ENCODE measurements around the gene MIGA1.

The MIGA1 gene

GRCh38 chr1:77833521-77834100 lies 54.2 kb downstream of the MIGA1 start:
- DNase-seq (ENCODE audit: low spot score in 2 of 2) (no peak), ATAC-seq (replicated peaks; ENCODE audit: extremely low read depth, poor library complexity, severe bottlenecking) (no peak)
- Mint-ChIP-seq H3K27ac (ENCODE audit: low read depth) (no peak overlapping the region), H3K4me1 (peaks cover 5% of the 10 kb centered on the region), H3K27me3 (no peaks in the 10 kb centered on the region), H3K4me3 (no peak overlapping the region), H3K9me3 (no peaks in the 10 kb centered on the region), H3K36me3 (ENCODE audit: insufficient read depth) (peaks cover 17% of the 10 kb centered on the region)

GRCh38 chr1:77834771-77835334 lies 55.4 kb downstream of the MIGA1 start:
- Mint-ChIP-seq H3K27ac (ENCODE audit: low read depth) (no peak overlapping the region), H3K27me3 (no peaks in the 10 kb centered on the region), H3K9me3 (no peaks in the 10 kb centered on the region), H3K36me3 (ENCODE audit: insufficient read depth) (peaks cover 12% of the 10 kb centered on the region), H3K4me3 (no peak overlapping the region), H3K4me1 (peaks cover 5% of the 10 kb centered on the region)
- DNase-seq (ENCODE audit: low spot score in 2 of 2): no peak
- no peak for ATAC-seq (replicated peaks; ENCODE audit: extremely low read depth, poor library complexity, severe bottlenecking)

- ATAC-seq (replicated peaks; ENCODE audit: extremely low read depth, poor library complexity, severe bottlenecking): no peak
- no peak overlapping the region for H3K27ac Mint-ChIP-seq (ENCODE audit: low read depth)
- H3K9me3 Mint-ChIP-seq: no peaks in the 10 kb centered on the region
- no peak overlapping the region for H3K4me3 Mint-ChIP-seq
- no peaks in the 10 kb centered on the region for H3K4me1 Mint-ChIP-seq
- H3K36me3 Mint-ChIP-seq (ENCODE audit: insufficient read depth): peaks cover 18% of the 10 kb centered on the region
- no peaks in the 10 kb centered on the region for H3K27me3 Mint-ChIP-seq
- DNase-seq (ENCODE audit: low spot score in 2 of 2): no peak
These were observed 62.1 kb downstream of the MIGA1 start for GRCh38 chr1:77841574-77841973.

GRCh38 chr1:77845951-77846350 lies 66.5 kb downstream of the MIGA1 start:
- Mint-ChIP-seq H3K27ac (ENCODE audit: low read depth) (no peak overlapping the region), H3K9me3 (no peaks in the 10 kb centered on the region)
- ATAC-seq (replicated peaks; ENCODE audit: extremely low read depth, poor library complexity, severe bottlenecking): no peak

GRCh38 chr1:77846966-77847365 lies 67.5 kb downstream of the MIGA1 start:
- Mint-ChIP-seq H3K4me1 (no peaks in the 10 kb centered on the region), H3K27me3 (no peaks in the 10 kb centered on the region), H3K4me3 (no peak overlapping the region), H3K27ac (ENCODE audit: low read depth) (no peak overlapping the region), H3K36me3 (ENCODE audit: insufficient read depth) (peaks cover 18% of the 10 kb centered on the region), H3K9me3 (no peaks in the 10 kb centered on the region)
- DNase-seq (ENCODE audit: low spot score in 2 of 2) (no peak), ATAC-seq (replicated peaks; ENCODE audit: extremely low read depth, poor library complexity, severe bottlenecking) (no peak)

More at GRCh38 chr1:77845951-77846350, 66.5 kb downstream of the MIGA1 start:
- H3K4me1 Mint-ChIP-seq: no peaks in the 10 kb centered on the region
- no peaks in the 10 kb centered on the region for H3K27me3 Mint-ChIP-seq
- no peak overlapping the region for H3K4me3 Mint-ChIP-seq
- H3K36me3 Mint-ChIP-seq (ENCODE audit: insufficient read depth): peaks cover 20% of the 10 kb centered on the region
- no peak for DNase-seq (ENCODE audit: low spot score in 2 of 2)

GRCh38 chr1:77847621-77848080 lies 68.2 kb downstream of the MIGA1 start:
- H3K4me1 Mint-ChIP-seq: no peaks in the 10 kb centered on the region
- peaks cover 13% of the 10 kb centered on the region for H3K36me3 Mint-ChIP-seq (ENCODE audit: insufficient read depth)
- DNase-seq (ENCODE audit: low spot score in 2 of 2) (no peak), ATAC-seq (replicated peaks; ENCODE audit: extremely low read depth, poor library complexity, severe bottlenecking) (no peak)
- no peaks in the 10 kb centered on the region for H3K9me3 Mint-ChIP-seq
- no peaks in the 10 kb centered on the region for H3K27me3 Mint-ChIP-seq
- no peak overlapping the region for H3K27ac Mint-ChIP-seq (ENCODE audit: low read depth)
- H3K4me3 Mint-ChIP-seq: no peak overlapping the region

GRCh38 chr1:77850082-77850481 lies 70.6 kb downstream of the MIGA1 start:
- Mint-ChIP-seq H3K4me1 (peaks cover 18% of the 10 kb centered on the region), H3K27me3 (no peaks in the 10 kb centered on the region), H3K27ac (ENCODE audit: low read depth) (no peak overlapping the region), H3K4me3 (no peak overlapping the region), H3K9me3 (no peaks in the 10 kb centered on the region), H3K36me3 (ENCODE audit: insufficient read depth) (peaks cover 9% of the 10 kb centered on the region)
- ATAC-seq (replicated peaks; ENCODE audit: extremely low read depth, poor library complexity, severe bottlenecking): no peak
- DNase-seq (ENCODE audit: low spot score in 2 of 2): no peak

GRCh38 chr1:77857552-77857951 lies 78.1 kb downstream of the MIGA1 start:
- Mint-ChIP-seq H3K4me3 (no peak overlapping the region), H3K9me3 (peaks cover 9% of the 10 kb centered on the region), H3K27me3 (no peaks in the 10 kb centered on the region), H3K4me1 (peaks cover 35% of the 10 kb centered on the region), H3K36me3 (ENCODE audit: insufficient read depth) (peaks cover 21% of the 10 kb centered on the region), H3K27ac (ENCODE audit: low read depth) (no peak overlapping the region)
- ATAC-seq (replicated peaks; ENCODE audit: extremely low read depth, poor library complexity, severe bottlenecking) (no peak), DNase-seq (ENCODE audit: low spot score in 2 of 2) (no peak)

GRCh38 chr1:77858725-77859124 lies 79.3 kb downstream of the MIGA1 start:
- no peak for DNase-seq (ENCODE audit: low spot score in 2 of 2)
- no peak for ATAC-seq (replicated peaks; ENCODE audit: extremely low read depth, poor library complexity, severe bottlenecking)
- Mint-ChIP-seq H3K4me3 (no peak overlapping the region), H3K36me3 (ENCODE audit: insufficient read depth) (peaks cover 25% of the 10 kb centered on the region), H3K9me3 (peaks cover 9% of the 10 kb centered on the region), H3K27ac (ENCODE audit: low read depth) (no peak overlapping the region), H3K4me1 (peaks cover 30% of the 10 kb centered on the region), H3K27me3 (no peaks in the 10 kb centered on the region)

- H3K4me3 Mint-ChIP-seq: no peak overlapping the region
- H3K27ac Mint-ChIP-seq (ENCODE audit: low read depth): no peak overlapping the region
- no peak for DNase-seq (ENCODE audit: low spot score in 2 of 2)
- peaks cover 9% of the 10 kb centered on the region for H3K9me3 Mint-ChIP-seq
- H3K4me1 Mint-ChIP-seq: peaks cover 25% of the 10 kb centered on the region
- no peak for ATAC-seq (replicated peaks; ENCODE audit: extremely low read depth, poor library complexity, severe bottlenecking)
- peaks cover 28% of the 10 kb centered on the region for H3K36me3 Mint-ChIP-seq (ENCODE audit: insufficient read depth)
- no peaks in the 10 kb centered on the region for H3K27me3 Mint-ChIP-seq
These were observed 79.8 kb downstream of the MIGA1 start for GRCh38 chr1:77859248-77859647.

GRCh38 chr1:77866296-77866695 lies 86.8 kb downstream of the MIGA1 start:
- DNase-seq (ENCODE audit: low spot score in 2 of 2) (no peak), ATAC-seq (replicated peaks; ENCODE audit: extremely low read depth, poor library complexity, severe bottlenecking) (no peak)
- no peak overlapping the region for H3K27ac Mint-ChIP-seq (ENCODE audit: low read depth)
- H3K4me1 Mint-ChIP-seq: no peaks in the 10 kb centered on the region
- peaks cover 46% of the 10 kb centered on the region for H3K36me3 Mint-ChIP-seq (ENCODE audit: insufficient read depth)
- no peaks in the 10 kb centered on the region for H3K27me3 Mint-ChIP-seq
- no peak overlapping the region for H3K4me3 Mint-ChIP-seq
- H3K9me3 Mint-ChIP-seq: no peaks in the 10 kb centered on the region

GRCh38 chr1:77872645-77873044 lies 93.2 kb downstream of the MIGA1 start:
- Mint-ChIP-seq H3K4me3 (no peak overlapping the region), H3K4me1 (no peaks in the 10 kb centered on the region), H3K36me3 (ENCODE audit: insufficient read depth) (peaks cover 12% of the 10 kb centered on the region), H3K27me3 (no peaks in the 10 kb centered on the region), H3K27ac (ENCODE audit: low read depth) (no peak overlapping the region), H3K9me3 (no peaks in the 10 kb centered on the region)
- DNase-seq (ENCODE audit: low spot score in 2 of 2) (no peak), ATAC-seq (replicated peaks; ENCODE audit: extremely low read depth, poor library complexity, severe bottlenecking) (no peak)

- DNase-seq (ENCODE audit: low spot score in 2 of 2): no peak
- Mint-ChIP-seq H3K27ac (ENCODE audit: low read depth) (no peak overlapping the region), H3K9me3 (no peaks in the 10 kb centered on the region), H3K4me1 (no peaks in the 10 kb centered on the region), H3K4me3 (no peak overlapping the region), H3K36me3 (ENCODE audit: insufficient read depth) (peaks cover 9% of the 10 kb centered on the region), H3K27me3 (no peaks in the 10 kb centered on the region)
- no peak for ATAC-seq (replicated peaks; ENCODE audit: extremely low read depth, poor library complexity, severe bottlenecking)
These were observed 94.0 kb downstream of the MIGA1 start for GRCh38 chr1:77873461-77873860.
